Kidney glomerular epithelial cell (primary cell): ENCODE results near the gene DYDC2.
"Not testable (repeated sequence)": the region's sequence is repeated elsewhere in the genome, so short reads cannot be mapped to it uniquely, and the experiment has no call there.

Experiments
- DNase-seq: peaks from one replicate; lab custom pipeline; 2025; lab: John Stamatoyannopoulos, UW

DYDC2 gene

GRCh38 chr10:80356563-80356988 is at the start of gene DYDC2, which contains the start of gene DYDC1:
TSS of gene DYDC2 (plus strand) at chr10:80356781. CDS start at chr10:80362444, 5,663 bp downstream.
TSS of gene DYDC1 (minus strand) at chr10:80356755. CDS start at chr10:80352601, 4,154 bp downstream.
- DNase-seq = peak; percentile 2

- DNase-seq = no peak
Observed at GRCh38 chr10:80313523-80313922, 43.1 kb upstream of the DYDC2 start.

DNA sequence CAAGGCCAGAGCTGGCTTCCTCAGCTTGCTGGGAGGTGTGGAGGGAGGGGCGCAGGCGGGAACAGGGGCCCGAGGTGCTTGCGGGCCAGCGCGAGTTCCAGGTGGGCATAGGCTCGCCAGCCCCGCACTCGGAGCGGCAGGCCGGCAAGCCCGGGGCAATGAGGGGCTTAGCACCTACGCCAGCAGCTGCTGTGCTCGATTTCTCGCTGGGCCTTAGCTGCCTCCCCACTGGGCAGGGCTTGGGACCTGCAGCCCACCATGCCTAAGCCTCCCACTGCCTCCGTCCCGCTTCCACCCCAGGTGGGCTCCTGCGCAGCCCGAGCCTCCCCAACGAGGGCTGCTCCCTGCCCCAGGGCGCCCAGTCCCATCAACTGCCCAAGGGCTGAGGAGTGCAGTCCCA is 41.2 kb upstream of the DYDC2 start:
- DNase-seq = no peak

- no peak for DNase-seq
Observed at GRCh38 chr10:80318742-80319141, 37.8 kb upstream of the DYDC2 start.

DNA sequence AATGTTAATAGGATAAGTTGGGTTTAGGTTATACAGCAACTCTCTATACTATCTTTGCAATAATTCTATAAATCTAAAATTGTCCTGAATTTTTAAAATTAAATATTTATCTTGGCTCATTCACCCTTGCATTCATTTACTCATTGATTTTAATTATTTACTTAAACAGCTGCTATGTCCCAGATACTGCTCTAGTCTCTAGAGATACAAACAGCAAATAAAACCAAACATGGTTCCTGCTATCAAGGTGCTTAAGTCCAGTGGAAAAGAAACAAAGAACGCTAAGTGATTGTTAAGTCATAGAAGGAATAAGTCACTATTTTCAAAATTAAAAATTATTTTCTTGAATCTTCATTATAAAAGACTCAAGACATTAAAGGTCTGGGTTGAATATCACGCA is 37.3 kb upstream of the DYDC2 start:
- no peak for DNase-seq

GRCh38 chr10:80319725-80320290 is 36.8 kb upstream of the DYDC2 start:
- no peak for DNase-seq

GRCh38 chr10:80320377-80320776 is 36.2 kb upstream of the DYDC2 start:
- peak; percentile 1 for DNase-seq

DNA sequence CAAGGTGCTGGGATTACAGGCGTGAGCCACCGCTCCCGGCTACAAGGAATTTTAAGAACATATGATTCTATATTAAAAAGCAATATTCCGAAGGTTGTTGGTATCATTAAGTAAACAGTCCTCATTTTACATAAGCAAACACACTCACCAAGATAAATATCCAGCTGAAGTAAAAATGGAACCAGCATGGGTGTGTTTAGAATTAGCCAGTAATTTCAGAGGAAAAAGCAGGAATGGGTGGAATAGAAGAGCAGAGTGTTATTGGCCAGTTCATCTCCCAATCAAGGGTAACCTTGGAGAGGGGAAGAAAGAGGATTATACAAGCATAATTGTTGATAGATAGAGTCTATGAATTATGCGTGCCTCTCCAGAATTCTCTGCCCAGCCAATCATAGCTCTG is 35.4 kb upstream of the DYDC2 start:
- no peak for DNase-seq

DNA sequence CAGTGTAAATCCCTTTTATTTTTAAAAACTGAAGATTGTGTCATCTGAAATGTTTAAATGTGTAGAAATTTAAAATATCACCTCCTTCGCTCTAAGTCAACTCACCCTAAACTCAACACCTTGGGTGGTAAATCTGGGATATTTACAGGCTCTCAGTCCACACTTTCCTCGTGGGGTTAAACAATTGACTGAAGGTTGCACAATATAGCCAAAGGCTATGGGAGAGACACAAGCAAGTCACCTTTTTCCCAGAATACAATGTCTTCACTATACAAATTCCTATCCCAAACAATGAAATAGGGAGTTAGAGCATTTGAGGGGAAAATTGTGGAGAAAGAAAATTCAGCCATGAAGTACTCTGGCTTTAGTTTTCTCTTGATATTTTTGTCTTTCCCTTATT is 34.4 kb upstream of the DYDC2 start:
- no peak for DNase-seq

DNA sequence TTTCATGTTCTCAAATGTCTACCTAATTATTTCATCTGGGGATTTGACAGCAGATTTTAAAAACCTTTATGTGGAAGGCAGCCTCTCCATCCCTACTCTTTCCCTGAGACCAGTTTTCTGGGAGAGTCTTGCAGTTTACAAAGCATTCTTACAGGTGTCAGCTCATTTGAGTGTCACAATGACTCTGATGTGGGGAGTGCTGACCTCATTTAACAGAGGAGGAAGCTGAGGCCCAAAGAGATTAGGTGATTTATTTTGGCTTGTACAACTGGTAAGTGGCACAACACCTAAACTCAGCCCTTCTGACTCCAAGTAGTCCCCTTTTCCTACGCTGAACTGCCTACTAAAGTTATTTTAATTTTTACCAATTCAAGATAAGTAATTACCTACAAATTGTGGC is 33.9 kb upstream of the DYDC2 start:
- DNase-seq = no peak

- no peak for DNase-seq
Observed at GRCh38 chr10:80323311-80323710, 33.3 kb upstream of the DYDC2 start.

DNA sequence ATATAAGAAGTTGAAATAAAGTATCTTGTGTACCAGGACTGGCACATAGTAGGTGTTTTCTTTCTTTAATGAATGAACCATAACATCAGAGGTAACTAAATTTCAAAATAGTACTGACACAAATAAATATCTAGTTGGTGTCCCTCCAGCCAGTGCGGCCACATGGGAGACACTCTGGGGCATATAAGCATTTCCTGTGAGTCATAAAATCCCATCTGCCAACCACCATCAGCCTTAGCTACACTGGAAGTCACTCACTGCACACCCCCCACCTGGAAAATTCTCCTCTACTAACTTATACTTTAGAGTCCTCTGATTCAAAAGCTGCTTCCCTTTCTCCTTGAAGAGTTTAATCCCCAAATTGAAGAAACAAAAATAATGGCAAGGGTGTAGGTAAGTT is 32.5 kb upstream of the DYDC2 start:
- peak; percentile 12 for DNase-seq

- DNase-seq = no peak
Observed at GRCh38 chr10:80324891-80325364, 31.7 kb upstream of the DYDC2 start.

DNA sequence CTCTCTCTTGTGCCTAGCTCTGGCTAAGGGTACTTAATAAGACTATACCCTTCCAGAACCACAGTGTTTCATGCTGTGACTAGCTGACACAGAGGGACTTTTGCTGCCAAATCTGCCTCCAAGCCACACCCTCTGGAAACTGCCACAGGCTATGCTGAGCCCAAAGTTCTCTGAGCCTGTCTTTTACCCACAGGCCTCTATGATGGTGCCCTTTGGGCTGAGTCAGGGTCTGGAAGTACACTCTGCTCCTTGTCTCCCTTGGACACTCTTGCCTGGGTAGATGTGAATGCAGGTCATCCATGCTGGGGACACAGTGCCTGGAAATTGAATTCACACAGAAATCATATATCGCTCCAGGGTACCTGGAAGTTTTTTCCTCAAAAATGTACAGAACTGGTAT is 22.6 kb upstream of the DYDC2 start:
- DNase-seq = no peak

- DNase-seq = no peak
Observed at GRCh38 chr10:80344276-80344675, 12.3 kb upstream of the DYDC2 start.

DNA sequence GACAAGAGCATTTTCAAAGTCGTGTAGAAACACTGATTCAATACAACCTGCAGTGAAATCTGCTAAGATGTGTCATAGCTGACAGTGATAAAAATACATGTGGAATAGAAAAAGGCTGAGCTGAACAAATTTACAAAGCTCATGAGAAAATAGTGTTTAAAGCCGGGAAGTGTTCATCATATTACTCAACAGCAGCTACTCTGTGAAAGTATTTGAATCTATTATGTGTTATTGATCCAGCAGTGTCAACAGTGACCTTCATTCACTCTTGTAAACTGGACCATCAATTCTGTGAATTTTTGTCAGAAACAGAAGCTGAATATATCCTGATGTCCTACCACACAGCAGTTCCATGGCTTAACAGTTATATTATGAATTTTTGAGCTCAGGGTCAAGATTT is 11.7 kb upstream of the DYDC2 start:
- DNase-seq = no peak

- DNase-seq = no peak
Observed at GRCh38 chr10:80350251-80350650, 6.3 kb upstream of the DYDC2 start.

- DNase-seq = no peak
Observed at GRCh38 chr10:80351220-80351619, 5.4 kb upstream of the DYDC2 start.

- no peak for DNase-seq
Observed at GRCh38 chr10:80356989-80357850, 639 bp downstream of the DYDC2 start.

DNA sequence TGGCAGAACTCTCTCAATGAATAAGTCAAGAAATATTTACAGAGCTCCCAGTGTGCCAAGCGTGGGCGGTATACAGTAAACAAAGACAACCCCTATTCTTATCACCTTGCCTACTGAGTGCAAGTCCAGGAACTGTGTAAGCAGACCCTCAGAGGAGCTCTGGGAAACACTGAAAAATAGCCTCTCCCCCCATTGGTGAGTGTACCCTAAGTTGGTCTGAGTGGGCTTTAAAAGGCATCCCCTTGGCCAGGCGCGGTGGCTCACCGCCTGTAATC is 1.2 kb downstream of the DYDC2 start:
- DNase-seq = no peak

- DNase-seq = not testable (repeated sequence)
Observed at GRCh38 chr10:80358925-80359324, 2.3 kb downstream of the DYDC2 start.

DNA sequence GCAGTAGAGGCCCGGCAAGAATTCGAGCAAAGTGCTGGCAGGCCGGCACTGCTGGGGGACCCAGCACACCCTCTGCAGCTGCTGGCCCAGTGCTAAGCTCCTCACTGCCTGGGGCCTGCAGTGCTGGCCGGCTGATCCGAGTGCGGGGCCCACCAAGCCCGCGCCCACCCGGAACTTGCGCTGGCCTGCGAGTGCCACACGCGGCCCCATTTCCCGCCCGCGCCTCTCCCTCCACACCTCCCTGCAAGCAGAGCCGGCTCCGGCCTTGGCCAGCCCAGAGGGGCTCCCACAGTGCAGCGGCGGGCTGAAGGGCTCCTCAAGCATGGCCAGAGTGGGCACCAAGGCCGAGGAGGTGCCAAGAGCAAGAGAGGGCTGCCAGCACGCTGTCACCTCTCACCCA is 3.1 kb downstream of the DYDC2 start:
- DNase-seq = no peak

- no peak for DNase-seq
Observed at GRCh38 chr10:80365510-80365909, 8.9 kb downstream of the DYDC2 start.

DNA sequence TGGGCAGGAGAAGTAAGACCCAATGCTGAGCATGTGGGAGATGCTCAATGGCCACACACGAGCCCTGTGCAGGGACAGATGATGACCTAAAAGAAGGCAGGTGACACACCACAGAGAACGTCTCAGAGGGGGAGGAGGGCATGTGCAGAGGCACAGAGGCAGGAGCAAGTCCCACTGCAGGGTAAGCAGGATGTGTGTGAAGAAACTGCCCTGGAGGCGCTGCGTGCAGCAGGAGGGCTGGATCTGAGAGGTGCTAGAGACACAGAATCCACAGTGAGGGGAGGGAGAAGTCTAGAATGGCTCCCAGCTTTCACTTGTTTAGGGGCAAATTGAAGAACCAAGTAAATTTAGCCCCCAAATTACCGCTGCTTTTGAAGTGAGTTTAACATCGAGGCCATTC is 14.9 kb downstream of the DYDC2 start:
- no peak for DNase-seq
